HG03060 (cell line): ENCODE results near the gene INTS7.
"Not testable (repeated sequence)": the region's sequence is repeated elsewhere in the genome, so short reads cannot be mapped to it uniquely, and the experiment has no call there.

Experiments used
- ATAC-seq: cut with Tn5 transposase; IDR thresholded peaks from one replicate; pipeline ENCODE4 v1.9.1; 2021; ENCODE audit warnings: low read depth, moderate number of reproducible peaks; ENCODE audit not compliant: unreplicated experiment

The INTS7 gene

GRCh38 chr1:211985556-211986264, 49.6 kb downstream of the INTS7 start:
- ATAC-seq: no peak

DNA sequence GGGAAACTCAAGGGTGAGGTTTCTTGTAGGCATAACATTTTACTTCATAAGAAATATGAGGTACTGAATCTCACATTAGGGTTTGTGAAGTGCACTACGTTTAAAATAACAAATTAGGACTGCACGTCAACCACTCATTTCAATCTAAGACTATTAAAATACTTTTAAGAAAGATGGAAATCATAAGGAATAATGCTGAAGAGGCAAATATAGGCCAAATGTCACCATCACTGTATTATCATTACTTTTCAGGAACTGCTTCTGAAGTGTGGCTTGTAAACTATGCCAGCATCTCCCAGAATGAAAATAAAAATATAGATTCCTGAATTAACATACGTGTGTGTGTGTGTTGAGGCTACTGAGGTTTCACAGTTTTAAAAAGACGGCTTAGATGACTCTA, 56.8 kb downstream of the INTS7 start:
- no peak for ATAC-seq

DNA sequence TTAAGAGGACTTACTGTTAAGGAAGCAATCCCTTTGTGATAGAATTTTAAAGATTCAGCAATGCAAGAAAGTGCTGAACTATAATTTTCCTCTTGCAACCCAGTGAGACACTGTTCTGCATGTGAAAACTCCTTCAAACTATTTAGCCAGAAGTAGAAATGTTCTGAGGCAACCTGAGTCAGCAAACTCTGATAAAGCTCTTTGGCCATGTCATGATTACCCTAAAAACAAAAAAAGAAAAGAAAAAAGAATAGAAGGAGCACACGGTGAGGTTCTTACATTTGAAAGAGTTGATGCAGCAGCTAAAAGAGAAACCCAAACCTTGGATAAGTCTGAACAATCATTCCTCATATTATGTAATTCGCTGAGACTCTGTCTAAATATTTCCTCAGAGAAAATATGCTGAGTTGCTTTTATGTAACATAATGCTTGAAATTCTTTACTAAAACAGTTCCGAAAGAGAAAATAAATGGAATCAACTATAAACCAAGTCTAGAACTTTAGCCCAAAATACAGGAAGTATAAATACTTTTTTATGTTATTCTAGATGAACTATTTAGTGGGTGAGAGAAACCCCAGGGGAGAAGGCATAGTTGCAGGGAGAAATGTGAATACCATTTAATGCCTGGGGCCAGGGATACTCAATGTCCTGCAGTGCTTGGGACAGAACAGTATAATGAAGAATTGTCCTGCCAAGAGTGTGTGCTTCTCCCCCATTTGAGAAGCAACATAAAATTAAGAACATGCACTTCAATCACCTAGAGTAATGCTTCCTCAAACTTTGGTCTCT, 60.0 kb downstream of the INTS7 start:
- ATAC-seq: no peak

- no peak for ATAC-seq
Observed at GRCh38 chr1:211973541-211973940, 61.8 kb downstream of the INTS7 start.

GRCh38 chr1:211968200-211968834, 67.0 kb downstream of the INTS7 start:
- no peak for ATAC-seq

DNA sequence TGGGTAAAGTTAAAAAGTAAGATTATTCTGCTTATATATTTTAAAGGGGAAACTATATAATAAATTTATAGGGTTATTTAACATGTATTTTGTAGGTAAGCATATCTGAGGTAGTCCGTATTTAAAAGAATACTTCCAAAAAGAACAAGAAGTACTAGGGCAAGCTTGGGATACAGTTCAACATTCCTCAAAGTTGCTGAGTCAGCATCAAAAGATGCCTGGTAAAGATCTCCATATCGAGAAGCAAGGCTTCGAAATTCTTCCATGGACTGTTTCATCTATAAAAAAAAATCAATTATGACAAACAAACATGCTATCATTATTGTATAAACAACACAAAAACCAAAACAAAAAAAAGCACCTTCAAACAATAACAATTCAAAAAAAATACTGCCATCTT, 67.7 kb downstream of the INTS7 start:
- ATAC-seq: no peak

GRCh38 chr1:211965108-211965805, 70.1 kb downstream of the INTS7 start:
- no peak for ATAC-seq

DNA sequence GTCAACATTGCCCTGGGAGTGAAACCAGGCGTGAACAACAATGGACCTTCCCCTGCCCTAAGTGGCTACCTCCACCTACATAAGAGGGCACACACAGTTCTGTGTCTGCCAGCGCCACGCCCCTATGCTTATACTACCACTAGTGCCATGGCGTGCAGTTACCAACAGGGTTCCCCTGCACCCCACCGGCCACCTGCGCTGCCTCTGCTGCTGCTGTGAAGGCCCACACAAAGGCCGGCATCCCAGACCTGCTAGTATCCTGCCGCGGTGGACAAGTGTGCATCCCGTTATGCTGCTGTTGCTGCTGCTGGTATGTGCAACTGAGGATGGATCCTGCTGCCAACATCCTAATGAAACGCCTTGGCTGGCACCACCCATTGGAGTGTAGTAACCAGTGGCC, 75.7 kb downstream of the INTS7 start:
- no peak for ATAC-seq

DNA sequence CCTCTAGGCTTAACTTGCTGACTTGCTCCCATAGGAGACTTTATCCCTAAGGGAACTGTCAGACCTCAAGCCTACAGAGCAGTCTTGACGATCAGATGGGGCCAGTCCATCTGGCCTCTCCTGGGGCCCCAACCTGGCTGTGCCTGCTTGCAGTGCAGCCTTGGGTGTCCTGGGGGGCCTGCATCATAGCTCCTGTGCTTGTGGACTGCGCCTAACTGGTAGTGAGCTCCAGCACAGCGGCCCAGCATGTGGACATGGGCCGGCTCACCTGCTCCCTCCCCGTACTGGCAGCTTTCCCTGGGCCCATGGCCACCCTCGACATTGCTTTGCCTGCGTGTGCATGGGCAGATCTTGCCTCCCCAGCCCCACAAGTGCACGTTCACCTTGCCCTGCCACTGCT, 76.1 kb downstream of the INTS7 start:
- ATAC-seq: no peak

DNA sequence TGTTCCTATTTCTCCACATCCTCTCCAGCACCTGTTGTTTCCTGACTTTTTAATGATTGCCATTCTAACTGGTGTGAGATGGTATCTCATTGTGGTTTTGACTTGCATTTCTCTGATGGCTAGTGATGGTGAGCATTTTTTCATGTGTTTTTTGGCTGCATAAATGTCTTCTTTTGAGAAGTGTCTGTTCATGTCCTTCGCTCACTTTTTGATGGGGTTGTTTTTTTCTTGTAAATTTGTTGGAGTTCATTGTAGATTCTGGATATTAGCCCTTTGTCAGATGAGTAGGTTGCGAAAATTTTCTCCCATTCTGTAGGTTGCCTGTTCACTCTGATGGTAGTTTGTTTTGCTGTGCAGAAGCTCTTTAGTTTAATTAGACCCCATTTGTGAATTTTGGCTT, 81.3 kb downstream of the INTS7 start:
- ATAC-seq: not testable (repeated sequence)

- ATAC-seq: not testable (repeated sequence)
Observed at GRCh38 chr1:211953543-211953942, 81.8 kb downstream of the INTS7 start.

GRCh38 chr1:211952299-211952698, 83.1 kb downstream of the INTS7 start:
- ATAC-seq: no peak

DNA sequence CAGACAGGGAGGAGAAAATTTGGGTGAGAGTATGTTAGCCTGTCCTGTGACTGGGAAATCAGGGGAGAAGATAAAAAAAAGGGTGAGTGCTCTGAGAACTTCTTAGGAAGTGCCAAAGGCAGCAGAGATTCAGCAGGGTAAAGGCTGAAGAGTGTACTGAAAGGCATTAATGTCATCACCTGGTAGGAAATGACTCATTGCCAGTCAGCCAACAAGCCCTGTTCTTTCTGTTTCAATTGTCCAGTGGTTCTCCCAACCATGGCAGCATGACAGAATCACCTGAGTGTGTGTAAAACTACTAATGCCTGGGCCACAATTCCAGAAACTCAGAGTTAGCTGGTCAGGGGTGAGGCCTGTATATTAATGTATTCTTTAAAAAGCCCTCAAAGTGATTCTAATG, 83.5 kb downstream of the INTS7 start:
- ATAC-seq: peak; percentile 93

DNA sequence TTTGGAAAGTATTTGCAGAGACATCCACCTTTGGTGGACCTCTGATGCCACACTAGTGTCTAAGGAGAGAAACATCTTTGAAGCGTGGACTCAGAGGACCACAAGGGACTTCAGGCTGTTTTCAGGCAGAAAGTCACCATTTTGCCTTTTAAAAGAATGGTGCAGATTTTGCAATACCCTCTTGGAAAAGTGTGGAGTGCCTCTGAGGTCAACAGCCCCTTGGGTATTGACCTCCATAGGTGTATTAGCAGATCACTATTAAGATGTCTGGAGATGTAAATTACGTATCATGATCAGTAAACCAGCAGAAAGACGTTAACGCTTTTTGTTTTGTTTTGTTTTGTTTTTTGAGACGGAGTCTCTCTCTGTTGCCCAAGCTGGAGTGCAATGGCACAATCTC, 87.0 kb downstream of the INTS7 start:
- no peak for ATAC-seq

GRCh38 chr1:211947396-211948295, 87.7 kb downstream of the INTS7 start:
- no peak for ATAC-seq

DNA sequence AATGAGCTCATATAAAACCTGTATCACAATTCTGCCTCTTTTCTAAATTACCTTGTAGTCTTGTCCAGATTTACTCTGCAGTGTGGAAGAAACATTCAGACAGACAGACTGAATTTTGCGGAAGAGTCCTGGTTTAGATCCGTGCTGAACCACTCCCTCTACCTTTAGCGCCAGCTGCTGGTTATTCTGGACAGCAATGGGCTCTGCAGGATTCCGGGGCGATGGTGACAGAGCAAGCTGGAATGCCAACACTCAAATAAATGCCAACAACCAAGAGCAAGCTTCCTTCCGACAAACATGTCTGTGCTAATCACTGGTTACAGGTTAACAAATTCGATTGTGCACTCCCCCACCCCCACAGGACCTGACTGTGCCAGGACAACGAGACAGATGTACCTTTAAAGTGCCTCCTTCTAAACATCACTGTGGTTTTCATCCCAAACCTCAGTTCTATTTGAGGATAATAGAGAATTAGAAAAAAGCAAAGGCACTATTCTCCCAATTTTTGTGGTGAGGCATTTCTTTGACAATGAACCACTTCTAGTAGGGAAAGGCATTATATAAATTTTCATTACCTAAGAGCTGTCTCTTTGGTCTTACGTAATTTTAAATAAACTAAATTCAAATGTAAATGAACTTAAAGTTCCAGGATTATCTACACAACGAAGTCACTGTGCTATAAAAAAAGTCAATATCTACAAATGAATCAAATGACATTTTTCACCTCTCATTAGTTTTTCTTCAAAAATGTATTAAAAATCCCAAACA, 90.4 kb downstream of the INTS7 start:
- ATAC-seq: no peak

- no peak for ATAC-seq
Observed at GRCh38 chr1:211942583-211942982, 92.8 kb downstream of the INTS7 start.

- ATAC-seq: peak; percentile 71
Observed at GRCh38 chr1:211939876-211940468, 95.4 kb downstream of the INTS7 start.

DNA sequence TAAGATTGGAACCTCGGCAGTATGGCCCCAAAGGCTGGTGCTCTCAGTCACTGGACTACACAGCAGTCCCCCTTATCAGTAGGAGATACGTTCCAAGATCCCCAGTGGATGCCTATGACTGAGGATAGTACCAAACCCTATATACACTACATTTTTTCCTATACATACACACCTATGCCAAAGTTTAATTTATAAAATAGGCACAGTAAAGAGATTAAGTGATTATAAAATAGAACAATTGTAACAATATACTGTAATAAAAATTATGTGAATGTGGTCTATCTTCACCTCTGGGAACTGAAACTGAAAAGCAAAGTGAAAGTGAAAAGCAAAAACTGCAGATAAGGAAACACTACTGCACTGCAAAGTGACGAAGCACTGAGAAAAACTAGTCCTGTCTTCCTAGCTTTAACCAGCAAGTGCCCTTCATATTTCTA, 96.8 kb downstream of the INTS7 start:
- no peak for ATAC-seq
